HG02763 (cell line): Measurements from ENCODE around the gene LBHD2.

Experiments used
- ATAC-seq: cut with Tn5 transposase; IDR thresholded peaks from one replicate; pipeline ENCODE4 v1.9.1; 2021; ENCODE audit warnings: mild to moderate bottlenecking, moderate library complexity; ENCODE audit not compliant: unreplicated experiment

LBHD2 gene

DNA sequence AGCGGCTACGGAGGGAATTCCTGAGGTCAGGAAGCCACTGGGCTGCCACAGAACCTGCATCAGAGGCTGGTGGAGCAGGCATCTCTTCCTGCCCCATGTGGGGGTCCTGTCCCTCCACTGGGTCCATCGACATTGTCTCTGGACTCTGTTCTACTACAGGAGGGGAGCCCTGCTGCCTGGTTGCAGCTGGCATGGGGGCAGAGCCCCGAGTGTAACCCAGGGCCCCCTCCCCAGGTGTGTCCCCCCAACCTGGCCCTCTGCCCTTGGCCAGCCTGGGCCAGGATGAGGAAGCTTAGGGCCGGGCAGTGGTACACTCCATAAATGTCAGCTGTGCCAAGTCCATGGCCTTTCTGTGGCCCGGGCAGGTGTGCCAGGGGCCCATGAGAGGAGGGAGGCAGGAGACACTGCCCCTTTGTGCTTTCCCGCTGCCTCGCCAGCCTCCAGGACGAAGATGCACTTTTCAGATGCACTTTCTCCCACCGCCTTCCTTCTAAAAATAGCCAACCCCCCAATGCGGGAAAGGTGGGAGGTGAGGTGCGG lies 6.5 kb downstream of the LBHD2 start:
- no peak for ATAC-seq

DNA sequence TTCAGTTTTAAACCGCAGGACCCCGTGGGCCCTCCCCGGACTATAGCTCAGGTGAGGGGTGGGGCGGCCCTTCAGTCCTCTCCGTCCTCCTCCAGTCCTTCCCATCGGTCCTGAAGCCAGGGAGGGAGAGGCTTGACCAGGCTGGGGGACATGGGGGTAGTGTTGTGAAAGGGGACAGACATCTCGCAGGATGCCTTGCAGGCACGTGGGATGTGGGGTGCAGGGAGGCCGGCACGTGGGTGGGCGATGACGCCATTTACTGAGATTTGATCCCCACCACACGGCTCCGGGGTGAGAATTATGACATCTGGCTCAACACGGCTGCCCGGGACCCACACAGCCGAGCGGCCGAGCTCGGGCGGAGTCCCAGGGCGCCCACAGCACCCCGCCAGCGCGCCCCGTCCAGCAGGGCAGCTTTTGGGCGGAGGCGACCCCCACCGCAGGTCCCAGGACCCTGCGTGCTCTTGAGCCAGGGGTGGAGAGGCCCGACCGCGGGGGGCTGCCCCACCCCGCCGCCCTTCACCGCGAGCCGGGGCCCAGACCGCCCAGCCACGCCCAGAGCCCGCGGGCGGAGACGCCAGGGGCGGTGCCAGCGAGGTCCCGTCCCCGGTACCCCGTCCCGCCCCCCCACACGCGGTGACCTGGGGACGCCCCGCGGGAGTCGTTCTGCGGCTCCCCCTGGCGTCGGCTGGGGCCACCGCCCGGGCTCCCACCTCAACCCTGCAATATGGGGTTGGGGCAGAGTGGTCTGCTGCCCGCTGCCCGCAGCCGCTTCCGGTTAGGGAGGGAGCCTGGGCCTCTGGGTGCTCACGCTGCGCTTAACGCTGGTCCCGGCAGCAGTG lies 7.3 kb downstream of the LBHD2 start:
- no peak for ATAC-seq

DNA sequence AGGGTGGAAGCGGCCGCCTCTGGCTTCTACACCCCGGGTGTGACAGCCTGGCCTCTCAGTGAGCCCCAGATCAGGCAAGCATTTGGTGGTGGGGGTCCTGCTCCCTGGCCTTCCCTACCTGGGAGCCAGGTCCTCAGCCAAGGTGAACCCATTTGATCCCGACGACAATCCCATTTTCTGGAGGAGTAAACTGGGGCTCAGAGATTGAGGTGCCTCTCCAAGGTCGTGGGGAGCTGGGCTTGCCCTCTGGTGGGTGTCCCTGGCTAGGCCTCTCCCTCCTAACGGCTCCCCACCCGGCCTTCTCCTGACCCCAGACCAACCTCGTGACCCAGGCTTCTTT lies 7.8 kb downstream of the LBHD2 start:
- ATAC-seq: no peak

DNA sequence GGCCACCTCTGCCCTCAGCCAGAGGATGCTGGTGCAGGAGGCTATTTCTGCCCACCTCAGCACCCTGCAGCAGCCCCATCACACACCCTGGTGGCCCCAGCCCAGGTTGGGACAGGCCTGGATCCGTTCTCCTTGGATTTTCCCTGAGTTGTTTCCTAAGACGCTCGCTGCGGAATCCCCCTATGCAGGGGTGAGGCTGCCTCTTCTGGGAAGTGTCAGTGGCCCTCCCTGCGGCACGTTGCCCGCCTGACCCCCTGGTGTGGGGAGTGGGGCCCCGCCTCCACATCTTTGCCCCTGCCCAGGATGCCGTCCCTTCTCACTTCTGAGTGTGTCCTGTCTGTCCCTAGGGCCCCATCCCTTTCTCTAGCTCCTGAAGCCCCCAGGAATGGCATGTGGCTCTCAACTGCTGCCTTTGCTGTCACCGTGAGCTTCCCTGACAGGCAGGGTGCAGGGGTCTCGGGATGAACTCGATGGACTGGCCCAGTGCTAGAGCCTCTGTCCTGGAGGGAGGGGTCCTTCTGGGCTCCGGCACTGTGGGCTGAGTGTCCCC lies 9.9 kb downstream of the LBHD2 start:
- ATAC-seq: no peak

DNA sequence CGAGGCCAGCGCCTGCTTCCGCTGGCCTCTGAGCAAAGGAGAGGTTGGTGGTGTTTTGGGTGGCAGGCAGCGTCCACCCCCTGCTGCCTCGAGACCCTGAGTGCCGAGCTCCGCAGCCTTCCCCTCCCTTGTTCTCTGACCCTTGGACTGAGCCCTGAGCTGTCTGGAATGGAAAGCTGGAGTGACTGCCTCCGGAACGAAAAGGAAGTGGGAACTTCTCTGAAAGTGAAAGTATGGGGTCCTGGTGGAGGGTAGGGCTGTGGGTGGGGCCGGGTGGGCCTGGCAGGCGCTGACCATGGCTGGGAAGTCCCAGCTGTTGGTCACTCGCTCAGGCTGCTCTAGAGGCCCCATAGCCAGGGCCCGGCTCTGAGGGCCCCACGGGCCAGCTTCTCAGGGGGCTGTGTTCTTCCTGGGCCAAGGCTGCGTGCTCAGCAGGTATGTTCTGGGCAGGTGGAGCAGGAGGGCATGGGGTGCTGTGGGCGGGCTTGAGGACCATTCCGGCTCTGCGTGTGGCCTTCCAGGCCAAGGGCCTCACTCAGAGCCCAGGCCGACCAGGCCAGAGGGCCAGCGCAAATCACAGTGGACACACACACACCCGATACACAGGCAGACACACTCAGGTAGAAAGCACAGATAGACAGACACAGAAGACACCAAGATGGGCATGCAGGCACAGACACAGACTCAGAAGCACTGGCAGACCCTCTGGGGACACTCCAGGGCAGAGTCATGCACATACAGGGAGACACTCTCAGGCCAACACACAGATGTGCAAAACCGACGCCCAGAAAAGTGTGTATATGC lies 10.6 kb downstream of the LBHD2 start, which contains the start of gene EXOC3L4:
EXOC3L4 (plus strand) TSS at position 320 of the 804 bp plus-strand sequence. CDS start 5,495 bp downstream, outside the sequence.
- no peak for ATAC-seq

DNA sequence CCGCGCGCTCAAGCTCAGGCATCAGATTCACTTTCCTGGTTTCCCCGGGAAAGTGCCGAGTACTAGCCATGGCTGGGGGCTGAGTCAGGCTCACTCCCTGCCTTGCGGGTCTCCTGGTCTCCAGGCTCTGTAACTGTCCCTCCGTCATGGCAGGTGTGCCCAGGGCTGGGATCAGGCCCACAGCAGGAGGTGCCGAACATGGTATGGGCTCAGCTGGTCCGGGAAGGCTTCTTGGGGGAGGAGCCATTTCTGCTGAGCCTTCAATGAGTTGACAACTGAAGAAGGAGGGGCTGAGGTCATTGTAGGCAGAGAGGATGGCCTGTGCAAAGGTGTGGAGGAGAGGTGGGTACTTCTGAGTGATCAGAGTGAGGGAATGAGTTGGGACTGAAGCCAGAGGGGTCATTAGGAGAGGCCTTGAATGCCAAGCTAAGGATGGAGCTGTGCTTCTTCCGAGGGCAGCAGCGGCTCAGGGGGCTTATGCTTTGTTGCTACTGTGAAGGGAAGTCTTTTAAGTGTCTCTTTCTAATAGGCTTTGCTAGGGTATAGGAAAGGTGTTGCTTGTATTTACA lies 11.3 kb downstream of the LBHD2 start:
- no peak for ATAC-seq

DNA sequence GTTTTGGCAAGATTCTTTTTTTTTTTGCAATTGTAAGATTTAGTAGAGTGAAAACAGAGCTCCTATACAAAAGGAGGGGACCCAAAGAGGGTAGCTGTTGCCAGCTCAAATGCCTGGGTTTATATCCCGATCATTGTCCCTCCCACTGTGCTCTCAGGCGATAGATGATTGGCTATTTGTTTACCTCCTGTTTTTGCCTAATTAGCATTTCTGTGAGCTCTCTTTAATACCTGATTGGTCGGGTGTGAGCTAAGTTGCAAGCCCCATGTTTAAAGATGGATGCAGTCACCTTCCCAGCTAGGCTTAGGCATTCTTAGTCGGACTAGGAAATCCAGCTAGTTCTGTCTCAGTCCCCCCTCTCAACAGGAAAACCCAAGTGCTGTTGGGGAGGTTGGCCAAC lies 12.4 kb downstream of the LBHD2 start:
- no peak for ATAC-seq

DNA sequence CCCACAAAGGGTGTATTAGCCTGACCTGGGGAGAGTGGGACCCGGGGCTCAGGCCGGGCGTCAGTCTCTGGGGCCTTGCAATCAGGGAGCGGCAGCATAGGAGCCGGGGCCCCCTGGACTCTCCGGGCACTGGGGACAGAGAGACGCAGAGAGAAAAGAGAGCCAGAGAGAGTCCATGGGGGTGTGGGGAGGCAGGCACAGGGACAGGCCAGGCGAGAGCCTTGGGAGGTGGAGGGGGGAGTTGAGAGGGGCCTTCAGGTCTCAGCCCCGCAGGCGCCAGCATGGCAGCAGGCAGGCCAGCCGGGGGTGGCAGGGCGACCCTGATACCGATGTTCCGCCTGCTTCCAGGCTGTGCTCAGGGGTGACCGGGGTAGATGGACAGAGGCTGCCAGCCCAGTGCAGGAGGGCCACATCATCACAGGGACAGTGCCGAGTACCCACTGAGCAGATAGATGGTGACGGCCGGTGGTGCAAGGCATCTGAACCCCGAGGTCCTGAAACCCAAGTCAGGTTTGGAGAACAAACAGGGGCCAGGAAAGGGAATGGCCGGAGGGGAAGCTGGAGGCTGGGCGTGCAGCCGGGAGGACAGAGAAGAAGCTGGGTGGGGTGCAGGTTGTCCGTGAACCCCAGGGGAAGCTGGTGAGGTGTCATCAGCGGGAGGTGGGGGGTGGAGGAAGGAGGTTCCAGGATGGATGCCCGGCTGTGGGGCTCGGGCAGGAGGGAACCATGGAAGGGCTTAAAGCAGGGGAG lies 13.4 kb downstream of the LBHD2 start:
- ATAC-seq: no peak

DNA sequence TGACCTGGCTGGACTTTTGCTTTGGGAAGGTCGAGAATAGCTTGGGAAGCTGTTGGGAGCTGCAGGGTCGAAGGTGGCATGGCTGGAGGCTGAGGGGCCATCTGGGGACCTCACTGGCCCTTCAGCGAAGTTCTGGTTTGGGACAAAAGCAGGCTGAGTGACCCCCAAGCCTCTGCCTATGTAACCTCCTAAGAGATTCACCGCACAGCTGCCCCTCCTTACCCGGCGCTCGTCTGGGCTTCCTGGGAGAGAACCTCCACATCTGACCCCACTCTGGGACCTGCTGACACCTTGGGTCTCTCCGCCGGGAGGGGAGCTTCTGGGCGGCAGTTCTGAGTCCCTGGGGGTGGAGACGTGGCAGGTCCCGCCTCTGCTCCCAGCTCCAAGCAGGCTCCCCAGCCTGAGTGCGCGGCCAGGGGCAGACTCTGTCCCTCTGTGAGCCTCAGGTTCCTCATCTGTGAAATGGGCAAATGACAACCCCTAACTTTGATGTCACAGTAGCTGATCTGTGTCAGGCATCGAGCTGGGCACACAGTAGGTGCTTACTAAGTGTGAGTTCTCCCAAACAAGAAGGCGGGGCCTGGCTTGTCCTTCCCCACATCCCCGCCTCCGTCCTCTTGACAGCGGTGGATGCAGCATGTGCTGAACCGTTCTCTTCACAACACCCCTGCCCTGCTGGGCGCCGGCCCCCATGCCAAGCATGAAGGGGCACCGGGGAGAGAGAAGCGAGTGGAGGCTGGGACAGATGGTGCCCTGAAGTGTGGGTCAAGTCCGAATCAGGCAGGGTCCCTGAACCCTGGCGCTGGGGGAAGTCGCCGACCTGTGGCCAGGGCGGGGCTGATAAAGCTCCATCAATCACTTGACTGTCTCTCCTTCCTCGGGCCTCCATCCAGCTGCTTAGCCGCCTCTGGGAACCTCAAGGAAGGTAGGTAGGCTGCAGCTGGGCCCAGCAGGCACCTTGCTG lies 14.3 kb downstream of the LBHD2 start:
- ATAC-seq: no peak

DNA sequence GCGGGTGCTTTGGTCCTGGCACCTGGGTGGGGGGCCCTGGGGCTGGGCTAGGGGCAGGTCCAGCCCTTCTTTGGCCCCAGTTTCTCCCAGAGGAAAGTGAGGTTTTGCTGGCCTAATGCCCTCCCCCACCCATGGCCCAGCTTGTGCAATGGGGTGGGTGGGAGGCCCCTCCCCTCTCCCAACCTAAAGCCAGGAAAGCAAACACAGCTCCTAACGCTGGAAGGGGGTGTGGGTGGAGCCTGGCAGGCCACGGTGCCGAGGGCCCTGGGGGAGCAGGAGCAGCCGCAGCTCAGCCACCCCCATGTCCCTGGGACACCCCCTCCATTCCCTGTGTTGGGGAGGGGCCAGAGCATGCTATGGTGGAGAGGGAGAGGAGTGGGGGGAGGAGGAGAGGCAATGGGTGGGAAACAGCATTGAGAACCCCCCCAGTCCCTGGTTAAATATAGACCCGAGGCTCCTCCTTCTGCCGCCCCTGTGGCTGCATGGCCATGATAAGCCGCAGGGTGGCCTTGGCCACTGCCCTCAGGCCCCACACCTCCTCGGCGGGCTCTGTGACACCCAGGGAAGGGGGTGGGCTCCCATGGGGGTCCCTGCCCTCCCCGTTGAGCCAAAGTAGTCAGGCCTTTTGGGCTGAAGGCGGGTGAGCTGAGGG lies 15.2 kb downstream of the LBHD2 start:
- no peak for ATAC-seq

DNA sequence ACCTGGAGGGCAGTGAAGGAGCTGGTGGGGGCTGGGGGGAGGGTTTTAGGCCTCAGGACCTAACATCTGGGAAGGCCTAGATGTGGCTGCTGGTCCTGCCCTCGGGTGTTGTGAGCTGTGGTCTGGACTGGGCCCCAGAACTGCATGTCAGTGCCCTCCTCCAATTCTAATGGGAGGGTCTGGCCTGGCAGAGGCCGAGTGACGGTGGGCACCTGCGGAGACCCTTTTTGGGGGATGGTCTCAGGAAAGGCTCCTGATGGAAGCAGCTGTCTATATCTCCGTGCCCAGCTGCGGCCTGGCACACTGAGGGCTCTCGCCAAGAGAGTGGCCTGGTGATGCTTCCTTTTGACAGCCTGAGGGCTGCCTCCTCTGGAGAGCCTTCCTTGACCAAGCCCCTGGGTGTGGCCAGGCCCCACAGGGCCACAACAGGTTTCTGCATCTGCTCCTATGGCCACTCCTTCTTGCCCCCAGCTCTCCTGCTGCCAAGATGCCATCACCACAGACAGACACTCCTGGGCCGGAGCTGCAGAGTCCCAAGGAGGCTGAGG lies 15.8 kb downstream of the LBHD2 start:
- ATAC-seq: no peak

DNA sequence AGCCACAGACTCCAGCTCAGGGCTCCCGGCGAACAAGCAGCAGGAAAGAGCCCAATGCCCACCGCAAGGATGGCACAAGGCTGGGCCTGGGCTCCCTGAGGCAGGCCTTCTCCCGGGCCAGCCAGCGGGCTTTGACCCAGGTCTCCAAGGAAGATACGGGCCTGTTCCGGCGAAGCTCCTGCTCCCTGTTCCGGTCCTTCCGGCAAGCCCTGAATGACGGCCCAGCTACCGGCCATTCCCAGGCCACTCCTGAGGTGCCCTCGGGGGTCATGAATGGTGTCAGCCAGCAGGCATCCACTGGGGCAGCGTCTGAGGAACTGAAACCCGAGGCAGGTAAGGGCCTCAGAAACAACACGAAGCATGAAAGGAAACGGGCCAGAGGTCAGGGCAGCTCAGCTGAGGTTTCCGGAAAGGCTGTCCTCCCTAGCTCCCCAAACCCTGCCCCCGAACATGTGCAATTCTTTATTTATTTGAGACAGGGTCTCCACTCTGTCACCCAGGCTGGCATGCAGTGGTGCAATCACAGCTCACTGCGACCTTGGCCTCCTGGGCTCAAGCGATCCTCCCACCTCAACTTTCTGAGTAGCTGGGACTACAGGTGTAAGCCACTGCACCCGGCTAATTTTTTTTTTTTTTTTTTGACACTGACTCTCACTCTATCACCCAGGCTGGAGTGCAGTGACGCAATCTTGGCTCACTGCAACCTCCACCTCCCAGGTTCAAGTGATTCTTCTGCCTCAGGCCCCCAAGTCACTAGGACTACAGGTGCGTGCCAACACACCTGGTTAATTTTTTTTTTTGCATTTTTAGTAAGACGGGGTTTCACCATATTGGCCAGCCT lies 16.5 kb downstream of the LBHD2 start:
- no peak for ATAC-seq

DNA sequence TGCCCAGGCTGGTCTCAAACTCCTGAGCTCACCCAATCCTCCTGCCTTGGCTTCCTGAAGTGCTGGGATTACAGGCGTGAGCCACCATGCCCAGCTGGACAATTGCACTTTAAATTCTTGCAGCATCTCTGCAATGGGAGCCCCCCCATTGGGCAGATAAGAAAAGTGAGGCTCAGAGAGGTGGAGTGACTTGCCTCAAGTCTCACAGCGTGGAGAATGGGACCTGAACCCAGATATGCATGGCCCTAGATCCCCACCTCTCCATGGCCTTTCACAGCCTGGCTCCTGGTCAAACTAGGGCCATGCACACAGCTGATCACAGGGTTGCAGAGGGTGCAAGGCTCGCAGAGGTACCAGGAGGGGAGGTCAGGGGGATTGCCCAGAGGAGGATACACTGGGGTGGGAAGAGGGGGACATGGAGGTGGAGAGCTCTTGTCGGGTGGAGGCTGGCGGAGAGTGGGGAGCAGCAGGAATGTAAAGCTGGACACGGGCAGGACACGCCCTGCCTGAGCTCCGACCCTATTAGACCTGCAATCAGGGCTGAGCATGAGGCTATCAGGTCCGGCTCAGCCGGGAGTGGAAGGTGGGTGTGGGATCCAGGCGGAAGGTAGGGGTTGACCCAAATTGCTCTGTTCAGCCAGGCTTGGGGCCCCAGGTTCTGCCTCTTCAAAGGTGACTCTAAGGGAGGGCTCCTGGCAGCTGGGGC lies 17.4 kb downstream of the LBHD2 start:
- ATAC-seq: no peak

DNA sequence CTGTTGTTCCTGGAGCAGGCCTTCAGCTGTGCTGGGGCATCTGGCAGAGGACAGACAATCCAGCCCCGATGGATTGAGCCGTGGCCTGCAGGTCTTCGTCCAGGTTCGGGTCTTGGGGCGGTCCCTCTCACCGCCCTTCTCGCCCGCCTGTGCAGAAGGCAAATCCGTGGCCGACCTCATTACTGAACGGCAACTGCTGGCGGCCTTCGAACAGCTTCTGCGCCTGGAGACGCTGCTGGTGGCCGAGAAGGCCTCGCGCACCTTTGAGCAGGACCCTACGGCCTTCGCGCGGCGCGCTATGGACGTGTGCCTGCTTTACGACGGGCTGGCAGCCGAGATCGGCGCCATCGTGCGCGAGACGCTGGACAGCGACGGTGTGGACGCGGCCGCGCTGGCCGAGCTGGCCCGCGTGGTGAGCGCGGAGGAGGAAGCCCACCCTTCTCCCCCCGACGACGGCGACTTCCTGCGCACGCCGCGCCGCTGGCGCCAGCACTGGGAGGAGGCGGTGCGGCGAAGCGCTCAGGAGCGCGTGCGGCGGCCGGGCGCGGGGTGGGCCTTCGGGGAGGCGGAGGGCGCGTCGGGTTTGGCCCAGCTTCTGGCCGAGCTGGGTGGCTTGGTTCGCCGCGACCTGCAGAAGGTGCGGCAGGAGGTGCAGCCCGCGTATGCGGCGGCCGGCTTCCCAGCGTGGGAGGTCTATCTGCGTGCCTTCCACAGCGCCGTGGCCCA lies 18.1 kb downstream of the LBHD2 start:
- no peak for ATAC-seq

DNA sequence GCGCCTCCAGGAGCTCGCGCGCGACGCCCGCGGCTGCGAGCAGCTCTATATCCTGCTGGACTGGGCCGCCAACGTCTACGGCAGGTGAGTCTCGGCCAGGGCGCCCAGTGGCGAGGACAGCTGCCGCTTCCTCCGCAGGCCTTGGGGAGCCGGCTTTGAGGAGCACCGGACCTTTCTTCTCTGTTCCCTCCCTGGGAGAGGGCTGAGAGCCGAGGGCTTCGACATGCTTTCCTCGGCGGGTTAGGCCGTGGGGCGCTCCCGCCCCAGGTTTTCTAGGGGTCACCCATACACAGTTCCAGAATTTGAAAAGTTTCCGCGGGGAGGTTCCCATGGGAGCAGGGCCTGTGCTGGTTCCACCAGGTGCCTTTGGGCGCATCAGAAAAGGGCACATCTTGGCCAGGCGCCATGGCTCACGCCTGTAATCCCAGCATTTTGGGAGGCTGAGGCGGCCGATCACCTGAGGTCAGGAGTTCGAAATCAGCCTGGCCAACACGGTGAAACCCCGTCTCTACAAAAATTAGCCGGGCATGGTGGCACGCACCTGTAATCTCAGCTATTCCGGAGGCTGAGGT lies 18.8 kb downstream of the LBHD2 start:
- ATAC-seq: no peak
